Gastrocnemius medialis (tissue), 4 donors: ENCODE data around the gene EPHB2.

Experiments
- POLR2A ChIP-seq, 2 donors: fragments of 450-650 bp; IDR thresholded peaks; one replicate each; pipeline ENCODE4 v1.6.1; 2017; ENCODE audit warnings: antibody characterized with exemption in 2 of 2, mild to moderate bottlenecking in 2 of 2, moderate library complexity in 2 of 2
- TF ChIP-seq, protein P1 (sequence below), 5 experiments: fragments of 450-650 bp in 3 of 5; fragments of 200-600 bp in 2 of 5; sonication (generic) in 2 of 5; IDR thresholded peaks in 4 of 5; conservative IDR thresholded peaks in 1 of 5; 1 replicate in 4 of 5; 2 replicates in 1 of 5; pipeline ENCODE4 v1.5.1; 2016 to 2019; ENCODE audit warnings: antibody characterized with exemption in 5 of 5, mild to moderate bottlenecking in 3 of 5, moderate library complexity in 3 of 5

DNA sequence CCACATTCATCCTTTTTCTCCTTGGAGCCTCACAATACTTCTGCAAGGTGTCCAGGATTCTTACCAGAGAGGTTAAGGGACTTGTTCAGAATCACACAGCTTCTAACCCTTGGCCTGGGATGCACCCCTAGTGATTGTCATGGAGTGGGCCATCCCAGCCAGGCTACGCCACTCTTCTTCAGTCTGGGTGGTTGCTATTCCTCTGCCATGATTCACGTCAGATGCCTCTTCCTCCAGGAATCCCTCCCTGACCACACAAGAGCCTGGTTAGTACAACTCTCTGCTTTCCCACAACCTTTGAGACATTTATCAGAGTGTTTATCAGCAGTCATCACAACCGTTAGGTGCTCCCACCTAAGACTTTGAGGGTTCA is 121.8 kb downstream of the EPHB2 start:
- TF ChIP-seq, protein P1, sequence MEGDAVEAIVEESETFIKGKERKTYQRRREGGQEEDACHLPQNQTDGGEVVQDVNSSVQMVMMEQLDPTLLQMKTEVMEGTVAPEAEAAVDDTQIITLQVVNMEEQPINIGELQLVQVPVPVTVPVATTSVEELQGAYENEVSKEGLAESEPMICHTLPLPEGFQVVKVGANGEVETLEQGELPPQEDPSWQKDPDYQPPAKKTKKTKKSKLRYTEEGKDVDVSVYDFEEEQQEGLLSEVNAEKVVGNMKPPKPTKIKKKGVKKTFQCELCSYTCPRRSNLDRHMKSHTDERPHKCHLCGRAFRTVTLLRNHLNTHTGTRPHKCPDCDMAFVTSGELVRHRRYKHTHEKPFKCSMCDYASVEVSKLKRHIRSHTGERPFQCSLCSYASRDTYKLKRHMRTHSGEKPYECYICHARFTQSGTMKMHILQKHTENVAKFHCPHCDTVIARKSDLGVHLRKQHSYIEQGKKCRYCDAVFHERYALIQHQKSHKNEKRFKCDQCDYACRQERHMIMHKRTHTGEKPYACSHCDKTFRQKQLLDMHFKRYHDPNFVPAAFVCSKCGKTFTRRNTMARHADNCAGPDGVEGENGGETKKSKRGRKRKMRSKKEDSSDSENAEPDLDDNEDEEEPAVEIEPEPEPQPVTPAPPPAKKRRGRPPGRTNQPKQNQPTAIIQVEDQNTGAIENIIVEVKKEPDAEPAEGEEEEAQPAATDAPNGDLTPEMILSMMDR (IDR thresholded peaks at IDR 0.05 in 4 of 5, conservative IDR thresholded peaks at IDR 0.05 in 1 of 5), result no peak
- TF ChIP-seq POLR2A (IDR thresholded peaks at IDR 0.05), result no peak
